ENCODE results near the gene MYO5A.

MYO5A gene

GRCh38 chr15:52503788-52504496 is 24.7 kb downstream of the MYO5A start:
- DNase-seq, result peak in 1 of 5 experiments; percentile 59

- DNase-seq, result no peak
These were observed 26.1 kb downstream of the MYO5A start for GRCh38 chr15:52502608-52503007.

- no peak for DNase-seq
These were observed 29.2 kb downstream of the MYO5A start for GRCh38 chr15:52499506-52499905.

- DNase-seq, result no peak
These were observed 30.0 kb downstream of the MYO5A start for GRCh38 chr15:52498706-52499105.

- DNase-seq, result peak in 1 of 5 experiments; percentile 22
These were observed 31.8 kb downstream of the MYO5A start for GRCh38 chr15:52496776-52497470.

GRCh38 chr15:52496175-52496574 is 32.5 kb downstream of the MYO5A start:
- DNase-seq, result no peak

GRCh38 chr15:52495125-52495524 is 33.6 kb downstream of the MYO5A start:
- DNase-seq, result no peak

GRCh38 chr15:52493968-52494367 is 34.7 kb downstream of the MYO5A start:
- no peak for DNase-seq

- no peak for DNase-seq
These were observed 36.5 kb downstream of the MYO5A start for GRCh38 chr15:52492132-52492531.

GRCh38 chr15:52491472-52491871 is 37.2 kb downstream of the MYO5A start:
- no peak for DNase-seq

- peak in 1 of 5 experiments; percentile 84 for DNase-seq
These were observed 39.2 kb downstream of the MYO5A start for GRCh38 chr15:52489430-52489829.

GRCh38 chr15:52488830-52489229 is 39.9 kb downstream of the MYO5A start:
- peak in 1 of 5 experiments; percentile 79 for DNase-seq

GRCh38 chr15:52486003-52486996 is 42.4 kb downstream of the MYO5A start:
- DNase-seq, result no peak

- no peak for DNase-seq
These were observed 43.4 kb downstream of the MYO5A start for GRCh38 chr15:52485290-52485689.

- DNase-seq, result peak in 1 of 5 experiments; percentile 74
These were observed 45.0 kb downstream of the MYO5A start for GRCh38 chr15:52483707-52484106.

- peak in 3 of 5 experiments; percentile 44 to 97 (median 78) for DNase-seq
These were observed 46.8 kb downstream of the MYO5A start for GRCh38 chr15:52481915-52482314.

- peak in 1 of 5 experiments; percentile 27 for DNase-seq
These were observed 47.7 kb downstream of the MYO5A start for GRCh38 chr15:52480990-52481389.

- peak in 1 of 5 experiments; percentile 23 for DNase-seq
These were observed 62.0 kb downstream of the MYO5A start for GRCh38 chr15:52466716-52467115.

- DNase-seq, result peak in 2 of 5 experiments; percentile 19 to 90
These were observed 62.5 kb downstream of the MYO5A start for GRCh38 chr15:52466134-52466701.

- peak in 2 of 5 experiments; percentile 34 to 81 for DNase-seq
These were observed 64.2 kb downstream of the MYO5A start for GRCh38 chr15:52464478-52464877.

- DNase-seq, result peak in 1 of 5 experiments; percentile 38
These were observed 64.6 kb downstream of the MYO5A start for GRCh38 chr15:52464040-52464439.

GRCh38 chr15:52463638-52464037 is 65.0 kb downstream of the MYO5A start:
- peak in 1 of 5 experiments; percentile 35 for DNase-seq
